Fibroblast of lung (primary cell): ENCODE data around the gene SCFD2. TPM values are rescaled to one million over a fixed set of nuclear protein-coding genes. Genes with fewer than 3 reads are reported as not detected.

Source experiments
- DNase-seq, 2 donors: peaks; one replicate each; pipeline versions ENCODE4 v3.0.0 to v3.0.0-alpha.2; 2010; ENCODE audit warnings: low read depth in 2 of 2
- H2AFZ ChIP-seq: 2 replicates; pipeline ENCODE4 v1.5.1; 2012; ENCODE audit warnings: low read length, control low read depth, inconsistent platforms
- H3K27ac ChIP-seq: 2 replicates; pipeline ENCODE4 v1.5.1; 2011; ENCODE audit warnings: low read length, control low read depth; ENCODE audit not compliant: insufficient read depth
- H3K27me3 ChIP-seq: 2 replicates; pipeline ENCODE4 v1.5.1; 2011; ENCODE audit warnings: mild to moderate bottlenecking, low read length; ENCODE audit not compliant: control insufficient read depth, insufficient read depth
- H3K36me3 ChIP-seq: 2 replicates; pipeline ENCODE4 v1.5.1; 2011; ENCODE audit warnings: low read length; ENCODE audit not compliant: control insufficient read depth, insufficient read depth
- H3K4me1 ChIP-seq: 2 replicates; pipeline ENCODE4 v1.5.1; 2011; ENCODE audit warnings: low read length; ENCODE audit not compliant: control insufficient read depth, insufficient read depth; ENCODE audit errors: extremely low read depth
- H3K4me2 ChIP-seq: 2 replicates; pipeline ENCODE4 v1.5.1; 2011; ENCODE audit warnings: low read length, control low read depth; ENCODE audit not compliant: insufficient read depth; ENCODE audit errors: extremely low read depth
- H3K4me3 ChIP-seq, 4 experiments: fragments of 200-600 bp in 1 of 4; sonication (generic) in 1 of 4; replicated peaks in 1 of 4; 2 replicates each; pipeline ENCODE4 v1.5.1; 2011 to 2016; ENCODE audit warnings: low read length in 4 of 4, low read depth in 3 of 4, mild to moderate bottlenecking in 3 of 4, control low read depth in 2 of 4, inconsistent platforms in 1 of 4, mixed read lengths in 1 of 4; ENCODE audit not compliant: insufficient read depth in 1 of 4; ENCODE audit errors: control extremely low read depth in 1 of 4
- H3K79me2 ChIP-seq: 2 replicates; pipeline ENCODE4 v1.5.1; 2012; ENCODE audit warnings: mild to moderate bottlenecking, low read length, inconsistent platforms; ENCODE audit not compliant: control insufficient read depth, insufficient read depth
- H3K9ac ChIP-seq: 2 replicates; pipeline ENCODE4 v1.5.1; 2011; ENCODE audit warnings: mild to moderate bottlenecking, low read length, control low read depth; ENCODE audit not compliant: insufficient read depth
- H3K9me3 ChIP-seq: 2 replicates; pipeline ENCODE4 v1.5.1; 2012; ENCODE audit warnings: low read depth, low read length; ENCODE audit not compliant: control insufficient read depth, insufficient read depth
- H4K20me1 ChIP-seq: 2 replicates; pipeline ENCODE4 v1.5.1; 2011; ENCODE audit warnings: low read length; ENCODE audit not compliant: control insufficient read depth, insufficient read depth; ENCODE audit errors: extremely low read depth
- CTCF ChIP-seq, 2 donors: IDR thresholded peaks in 1 of 2; conservative IDR thresholded peaks in 1 of 2; 1 replicate in 1 of 2; 2 replicates in 1 of 2; pipeline ENCODE4 v1.5.1; 2011 to 2012; ENCODE audit warnings: low read length in 2 of 2, control low read depth in 1 of 2, inconsistent platforms in 1 of 2, low read depth in 1 of 2, mild to moderate bottlenecking in 1 of 2
- EZH2 ChIP-seq: IDR thresholded peaks from 2 replicates; pipeline ENCODE4 v1.5.1; 2012; ENCODE audit warnings: low read length, control low read depth, mild to moderate bottlenecking; ENCODE audit errors: missing control alignments
- polyA plus RNA-seq, 2 donors: library from polyadenylated mRNA; depleted of rRNA in 1 of 2; stranded (reverse) in 1 of 2; unstranded in 1 of 2; fragments of >200 nt; gene quantifications; 2 replicates each; pipeline ENCODE4 v1.2.1, GENCODE V29; 2011 to 2012; ENCODE audit warnings: missing spikeins in 1 of 2
- total RNA-seq: library from RNA; depleted of rRNA; stranded (reverse); fragments of >200 nt; gene quantifications from 2 replicates; pipeline ENCODE4 v1.2.1, GENCODE V29; 2014

The SCFD2 gene
- total and polyA plus RNA-seq, 2 donors (not counting 1 experiment from before 2014, with no cell fraction given) = 16.2 to 23.1 TPM

DNA sequence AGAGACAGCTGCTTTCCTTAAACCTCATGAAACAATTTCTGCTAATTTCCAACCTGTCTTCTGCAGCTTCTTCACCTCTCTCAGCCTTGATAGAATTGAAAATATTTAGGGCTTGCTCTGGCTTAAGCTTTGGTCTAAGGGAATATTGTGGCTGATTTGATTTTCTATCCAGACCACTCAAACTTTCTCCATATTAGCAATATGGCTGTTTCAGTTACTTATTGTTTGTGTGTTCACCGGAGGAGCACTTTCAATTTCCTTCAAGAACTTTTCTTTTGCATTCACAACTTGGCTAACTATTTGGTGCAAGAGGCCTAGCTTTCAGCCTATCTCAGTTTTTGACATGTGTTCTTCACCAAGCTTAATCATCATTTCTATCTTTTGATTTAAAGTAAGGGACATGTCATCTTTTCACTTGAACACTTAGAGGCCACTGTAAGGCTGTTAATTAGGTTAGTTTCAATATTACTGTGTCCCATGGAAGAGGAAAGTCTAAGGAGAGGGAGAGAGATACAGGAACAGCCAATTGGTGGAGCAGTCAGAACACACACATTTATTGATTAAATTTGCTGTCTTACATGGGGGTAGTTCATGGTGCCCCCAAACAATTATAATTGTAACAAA, 290.6 kb downstream of the SCFD2 start:
- Histone ChIP-seq H2AFZ (no peak overlapping the region), H3K27ac (no peak overlapping the region), H3K4me2 (no peak overlapping the region), H3K79me2 (no peaks in the 10 kb centered on the region), H3K27me3 (no peaks in the 10 kb centered on the region), H3K4me3 (no peak overlapping the region), H3K9ac (no peak overlapping the region), H4K20me1 (no peaks in the 10 kb centered on the region), H3K4me1 (no peaks in the 10 kb centered on the region), H3K9me3 (no peaks in the 10 kb centered on the region), H3K36me3 (no peaks in the 10 kb centered on the region)
- no peak for DNase-seq
- no peak for TF ChIP-seq CTCF (conservative IDR thresholded peaks at IDR 0.05 in 1 of 2, IDR thresholded peaks at IDR 0.05 in 1 of 2; ENCODE audit: low read depth in 1 of 2, low read length in 2 of 2)
- TF ChIP-seq EZH2 = no peak

GRCh38 chr4:53068755-53069330, 297.0 kb downstream of the SCFD2 start:
- no peaks in the 10 kb centered on the region for H3K9me3 ChIP-seq

More at GRCh38 chr4:53068755-53069330, 297.0 kb downstream of the SCFD2 start:
- Histone ChIP-seq H3K27ac (no peak overlapping the region), H3K9ac (no peak overlapping the region), H2AFZ (no peak overlapping the region), H3K4me2 (no peak overlapping the region), H3K4me3 (no peak overlapping the region), H3K4me1 (no peaks in the 10 kb centered on the region), H3K79me2 (no peaks in the 10 kb centered on the region), H3K36me3 (no peaks in the 10 kb centered on the region), H4K20me1 (no peaks in the 10 kb centered on the region), H3K27me3 (no peaks in the 10 kb centered on the region)
- peak in 1 of 2 donors; percentile 86 for DNase-seq
- no peak for TF ChIP-seq CTCF (conservative IDR thresholded peaks at IDR 0.05 in 1 of 2, IDR thresholded peaks at IDR 0.05 in 1 of 2; ENCODE audit: low read depth in 1 of 2, low read length in 2 of 2)
- TF ChIP-seq EZH2 = no peak
